Endothelial cell (in vitro differentiated cells): ENCODE data around the gene ZNF10. TPM values are rescaled to one million over a fixed set of nuclear protein-coding genes. Genes with fewer than 3 reads are reported as not detected.

Experiments used
- DNase-seq: peaks from one replicate; pipeline ENCODE4 v3.0.0; 2021; ENCODE audit warnings: low spot score
- H3K27ac Mint-ChIP-seq: one replicate; pipeline ENCODE4 v1.8.0; 2021; ENCODE audit warnings: mixed read lengths, inconsistent platforms; ENCODE audit not compliant: unreplicated experiment
- H3K27me3 Mint-ChIP-seq: one replicate; pipeline ENCODE4 v1.8.0; 2021; ENCODE audit warnings: mild to moderate bottlenecking, moderate library complexity, mixed read lengths, inconsistent platforms; ENCODE audit not compliant: unreplicated experiment
- H3K36me3 Mint-ChIP-seq: one replicate; pipeline ENCODE4 v1.8.0; 2021; ENCODE audit warnings: mild to moderate bottlenecking, low read depth, mixed read lengths, inconsistent platforms; ENCODE audit not compliant: unreplicated experiment
- H3K4me1 Mint-ChIP-seq: one replicate; pipeline ENCODE4 v1.8.0; 2021; ENCODE audit warnings: mild to moderate bottlenecking, mixed read lengths, inconsistent platforms; ENCODE audit not compliant: unreplicated experiment
- H3K4me3 Mint-ChIP-seq: one replicate; pipeline ENCODE4 v1.8.0; 2021; ENCODE audit warnings: mild to moderate bottlenecking, mixed read lengths, inconsistent platforms; ENCODE audit not compliant: unreplicated experiment
- H3K9me3 Mint-ChIP-seq: one replicate; pipeline ENCODE4 v1.8.0; 2021; ENCODE audit warnings: mixed read lengths, inconsistent platforms; ENCODE audit not compliant: unreplicated experiment
- total RNA-seq: library from RNA; stranded (reverse); fragmentation: NEBNext Ultra II Directional; extraction: Animal tissue kit (Norgen Biotek cat#: 25700); gene quantifications from one replicate; pipeline ENCODE4 v1.2.1, GENCODE V29; 2021; ENCODE audit not compliant: unreplicated experiment
- TF ChIP-seq, protein P1 (sequence below): fragments of 200-600 bp; sonication (generic); IDR thresholded peaks from one replicate; pipeline ENCODE4 v1.5.0; 2021; ENCODE audit warnings: antibody characterized with exemption; ENCODE audit not compliant: unreplicated experiment

The ZNF10 gene
- total RNA-seq, 1 donor from 2014 or later = 12.2 TPM

- no peak overlapping the region for H3K27ac Mint-ChIP-seq
- TF ChIP-seq, protein P1, sequence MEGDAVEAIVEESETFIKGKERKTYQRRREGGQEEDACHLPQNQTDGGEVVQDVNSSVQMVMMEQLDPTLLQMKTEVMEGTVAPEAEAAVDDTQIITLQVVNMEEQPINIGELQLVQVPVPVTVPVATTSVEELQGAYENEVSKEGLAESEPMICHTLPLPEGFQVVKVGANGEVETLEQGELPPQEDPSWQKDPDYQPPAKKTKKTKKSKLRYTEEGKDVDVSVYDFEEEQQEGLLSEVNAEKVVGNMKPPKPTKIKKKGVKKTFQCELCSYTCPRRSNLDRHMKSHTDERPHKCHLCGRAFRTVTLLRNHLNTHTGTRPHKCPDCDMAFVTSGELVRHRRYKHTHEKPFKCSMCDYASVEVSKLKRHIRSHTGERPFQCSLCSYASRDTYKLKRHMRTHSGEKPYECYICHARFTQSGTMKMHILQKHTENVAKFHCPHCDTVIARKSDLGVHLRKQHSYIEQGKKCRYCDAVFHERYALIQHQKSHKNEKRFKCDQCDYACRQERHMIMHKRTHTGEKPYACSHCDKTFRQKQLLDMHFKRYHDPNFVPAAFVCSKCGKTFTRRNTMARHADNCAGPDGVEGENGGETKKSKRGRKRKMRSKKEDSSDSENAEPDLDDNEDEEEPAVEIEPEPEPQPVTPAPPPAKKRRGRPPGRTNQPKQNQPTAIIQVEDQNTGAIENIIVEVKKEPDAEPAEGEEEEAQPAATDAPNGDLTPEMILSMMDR = no peak
Observed at GRCh38 chr12:133172491-133172890, 42.1 kb downstream of the ZNF10 start.

GRCh38 chr12:133174901-133175300 is 44.5 kb downstream of the ZNF10 start:
- TF ChIP-seq, protein P1 = no peak
- Mint-ChIP-seq H3K27me3 (peaks cover 14% of the 10 kb centered on the region), H3K36me3 (peaks cover 20% of the 10 kb centered on the region), H3K9me3 (peaks cover 42% of the 10 kb centered on the region), H3K27ac (no peak overlapping the region), H3K4me3 (no peak overlapping the region), H3K4me1 (no peaks in the 10 kb centered on the region)
- no peak for DNase-seq

More at GRCh38 chr12:133172491-133172890, 42.1 kb downstream of the ZNF10 start:
- Mint-ChIP-seq H3K36me3 (peaks cover 17% of the 10 kb centered on the region), H3K4me1 (no peaks in the 10 kb centered on the region), H3K27me3 (peaks cover 7% of the 10 kb centered on the region), H3K4me3 (no peak overlapping the region), H3K9me3 (peaks cover 44% of the 10 kb centered on the region)
- no peak for DNase-seq

DNA sequence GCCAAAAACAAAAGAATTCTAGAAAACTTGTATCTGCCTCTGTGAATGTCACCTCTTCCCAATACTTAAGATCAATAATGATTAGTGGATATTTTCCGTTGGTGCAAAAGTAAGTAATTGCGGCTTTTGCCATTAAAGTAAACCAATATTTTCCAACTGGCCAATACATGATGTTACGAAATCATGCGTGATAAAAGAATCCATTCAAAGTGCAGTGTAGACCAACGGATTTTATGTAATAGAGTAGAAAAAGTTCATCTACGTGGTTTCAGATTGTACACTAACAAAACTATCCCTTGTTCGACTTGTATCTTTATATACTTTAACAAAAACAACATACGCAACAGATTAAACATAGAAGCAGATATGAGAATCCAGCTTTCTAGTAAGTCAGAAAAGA is 50.2 kb downstream of the ZNF10 start:
- H3K4me3 Mint-ChIP-seq = peak overlapping the region; percentile 99
- no peak for DNase-seq
- H3K27me3 Mint-ChIP-seq = peaks cover 20% of the 10 kb centered on the region
- no peak overlapping the region for H3K27ac Mint-ChIP-seq
- peaks cover 4% of the 10 kb centered on the region for H3K4me1 Mint-ChIP-seq
- peaks cover 65% of the 10 kb centered on the region for H3K9me3 Mint-ChIP-seq
- H3K36me3 Mint-ChIP-seq = peaks cover 55% of the 10 kb centered on the region
- TF ChIP-seq, protein P1 = no peak

DNA sequence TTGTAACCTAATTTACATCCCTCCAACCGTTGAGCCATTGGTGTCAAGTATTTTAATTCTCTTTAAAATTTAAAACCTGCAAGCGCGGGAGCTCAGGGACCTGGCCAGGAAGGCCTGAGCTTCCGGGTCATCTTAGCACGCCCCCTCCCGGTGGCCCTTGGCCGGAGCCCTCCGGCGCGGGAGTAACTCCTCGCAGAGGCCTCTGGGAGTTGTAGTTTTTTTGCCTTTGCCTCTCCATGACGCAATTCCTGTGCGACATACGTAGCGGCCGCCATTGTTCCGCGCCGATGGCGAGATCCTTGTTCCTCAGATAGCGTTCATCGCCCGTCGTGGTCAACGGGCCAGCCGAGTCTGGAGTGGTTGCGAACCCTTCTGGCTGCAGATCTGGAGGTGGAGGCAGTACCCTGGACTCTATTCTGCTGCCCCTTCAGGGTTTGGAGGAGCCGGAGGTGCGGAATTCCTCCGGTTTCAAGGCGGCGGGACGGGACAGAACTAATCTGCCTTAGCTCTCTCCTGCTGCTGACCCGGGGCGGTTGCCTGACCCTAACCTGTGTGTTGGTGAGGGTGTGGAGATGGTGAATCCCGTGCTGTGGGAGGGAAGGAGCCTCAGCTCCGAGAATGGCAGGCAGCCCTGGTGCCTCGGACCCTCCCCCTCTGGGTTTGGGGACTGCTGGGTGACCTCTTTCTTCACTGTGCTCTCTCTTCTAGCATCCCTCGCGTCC is 51.0 kb downstream of the ZNF10 start, which contains the start of gene ZNF268:
TSS of gene ZNF268 (plus strand) at position 258 of the 722 bp plus-strand sequence. CDS start 503 bp downstream, outside the sequence.
- peaks cover 62% of the 10 kb centered on the region for H3K36me3 Mint-ChIP-seq
- H3K4me3 Mint-ChIP-seq = peak within 1 kb of the TSS; percentile 99
- H3K27me3 Mint-ChIP-seq = peaks cover 21% of the 10 kb centered on the region
- peak; percentile 95 for DNase-seq
- H3K4me1 Mint-ChIP-seq = peaks cover 4% of the 10 kb centered on the region
- H3K9me3 Mint-ChIP-seq = peaks cover 66% of the 10 kb centered on the region
- TF ChIP-seq, protein P1 = peak; percentile 83
- peak within 1 kb of the TSS; percentile 89 for H3K27ac Mint-ChIP-seq

DNA sequence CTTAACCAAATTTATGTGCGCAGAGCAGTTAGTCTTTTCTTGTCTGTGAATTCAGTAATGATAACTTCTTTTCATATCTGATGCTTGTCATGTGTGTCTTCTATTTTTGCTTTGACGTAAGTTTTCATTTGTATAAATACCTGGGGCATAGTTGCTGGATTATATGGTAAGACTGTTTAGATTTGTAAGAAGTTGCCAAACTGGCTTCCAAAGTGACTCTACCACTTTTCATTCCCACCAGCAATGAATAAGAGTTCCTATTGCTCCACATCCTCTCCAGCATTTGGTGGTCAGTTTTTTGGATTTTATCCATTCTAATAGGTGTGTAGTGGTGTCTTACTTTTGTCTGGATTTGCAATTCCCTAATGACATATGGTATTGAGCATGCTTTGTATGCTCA is 59.7 kb downstream of the ZNF10 start:
- H3K4me3 Mint-ChIP-seq = peak overlapping the region; percentile 87
- no peaks in the 10 kb centered on the region for H3K4me1 Mint-ChIP-seq
- peaks cover 100% of the 10 kb centered on the region for H3K36me3 Mint-ChIP-seq
- no peak for DNase-seq
- peaks cover 64% of the 10 kb centered on the region for H3K9me3 Mint-ChIP-seq
- no peak overlapping the region for H3K27ac Mint-ChIP-seq
- TF ChIP-seq, protein P1 = no peak
- peaks cover 9% of the 10 kb centered on the region for H3K27me3 Mint-ChIP-seq
